BJ (cell line): ENCODE results near the gene ACD. TPM values are rescaled to one million over a fixed set of nuclear protein-coding genes. Genes with fewer than 3 reads are reported as not detected.
A peak's percentile ranks its signal among the peaks of the same experiment; 100 is the strongest.

Experiments used
- CTCF ChIA-PET: fragments of 350-600 bp; formaldehyde crosslinking; extraction: SDS; loops from one replicate; lab custom pipeline; 2021; ENCODE audit warnings: antibody characterized with exemption, inconsistent platforms; lab: Yijun Ruan, JAX
- POLR2A ChIA-PET: fragments of 300-600 bp; sonication (Branson Sonifier 250); formaldehyde crosslinking; extraction: SDS; loops from one replicate; lab custom pipeline; 2021; ENCODE audit warnings: antibody characterized with exemption; lab: Charles Lee
- DNase-seq: peaks from one replicate; pipeline ENCODE4 v3.0.0-alpha.2; 2011; ENCODE audit warnings: low read depth
- H3K27me3 ChIP-seq: 2 replicates; pipeline ENCODE4 v1.6.0; 2011; ENCODE audit warnings: low read length; ENCODE audit not compliant: control insufficient read depth, insufficient read depth
- H3K36me3 ChIP-seq: 2 replicates; pipeline ENCODE4 v1.5.1; 2011; ENCODE audit warnings: low read length; ENCODE audit not compliant: control insufficient read depth, insufficient read depth
- H3K4me3 ChIP-seq: 2 replicates; pipeline ENCODE4 v1.5.1; 2011; ENCODE audit warnings: low read depth, mild to moderate bottlenecking, control low read depth, low read length
- polyA minus RNA-seq: library from RNA; depleted of rRNA, polyadenylated mRNA; stranded (reverse); fragments of >200 nt; gene quantifications from 2 replicates; pipeline ENCODE4 v1.2.3, GENCODE V29; 2011; rRNA and poly(A)+ RNA removed
- polyA plus RNA-seq: library from polyadenylated mRNA; depleted of rRNA; stranded (reverse); fragments of >200 nt; gene quantifications from 2 replicates; pipeline ENCODE4 v1.2.3, GENCODE V29; 2011; rRNA removed
- TF ChIP-seq, protein P1 (sequence below): IDR thresholded peaks from 2 replicates; pipeline ENCODE4 v1.5.1; 2011; ENCODE audit warnings: low read depth, mild to moderate bottlenecking, control low read depth, inconsistent platforms, low read length, moderate library complexity; ENCODE audit not compliant: insufficient read depth

Gene ACD
- polyA plus RNA-seq: 14.1 and 29.5 TPM in 2 replicates
- polyA minus RNA-seq: 14.4 and 17.2 TPM in 2 replicates

DNA sequence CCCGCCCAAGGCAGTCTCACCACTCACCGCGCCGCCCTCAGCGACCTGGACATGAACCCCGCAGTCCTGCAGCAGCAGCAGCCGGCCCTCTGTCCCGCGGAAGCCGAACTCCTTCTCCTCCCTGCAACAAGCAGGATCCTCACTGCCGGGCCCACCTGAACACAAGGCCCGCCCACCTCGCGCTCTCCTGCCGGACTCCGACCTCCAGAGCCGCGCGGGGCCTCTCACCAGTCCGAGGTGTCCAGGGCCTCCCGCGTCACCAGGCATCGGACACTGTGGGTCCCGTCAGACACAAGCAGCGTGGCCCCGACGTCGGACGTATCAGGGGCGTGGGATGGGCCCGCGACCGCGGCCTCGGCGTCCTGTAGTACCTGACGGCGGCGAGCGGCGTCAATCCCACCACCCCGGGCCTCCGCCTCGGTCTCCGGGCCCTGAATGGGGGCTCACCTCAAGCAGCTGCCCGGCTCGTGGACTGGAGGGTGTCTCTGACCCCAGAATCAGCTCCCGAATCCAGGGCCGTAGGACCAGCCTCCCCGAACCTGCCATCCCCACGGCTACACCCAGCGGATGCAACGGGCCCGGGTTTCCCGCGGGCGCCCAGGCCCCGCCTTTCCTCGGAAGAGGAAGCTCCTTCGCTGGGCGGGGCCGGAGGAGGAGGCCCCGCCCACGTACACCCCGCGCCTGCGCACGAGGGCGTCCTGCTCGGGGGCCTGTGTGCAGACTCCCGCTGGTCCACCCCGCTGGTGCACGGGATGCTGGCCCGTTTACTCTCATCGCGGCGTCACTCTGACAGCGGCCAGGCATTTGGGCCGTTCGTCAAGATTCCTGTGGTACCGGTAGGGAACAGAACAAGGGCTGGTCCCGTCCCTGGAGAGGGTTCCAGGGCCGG is at the start of gene ACD:
TSS of gene ACD (minus strand) at position 586 of the 889 bp plus-strand sequence. CDS start at position 546, 40 bp downstream.
- DNase-seq: peak; percentile 49
- Histone ChIP-seq H3K36me3 (peaks cover 15% of the 10 kb centered on the region), H3K4me3 (peak within 1 kb of the TSS; percentile 98), H3K27me3 (no peaks in the 10 kb centered on the region)
- ChIA-PET CTCF (interaction anchor here (0.8 to 4.3 kb wide), 8 partner anchors 12 to 139 kb away, joined by 3 to 24 read pairs (median 4); partner anchors contain the start of gene CARMIL2), POLR2A (interaction anchor here (0.5 to 0.9 kb wide), 4 partner anchors 96 to 165 kb away, joined by 3 read pairs; partner anchors contain the start of genes RANBP10 and TSNAXIP1)
- TF ChIP-seq, protein P1, sequence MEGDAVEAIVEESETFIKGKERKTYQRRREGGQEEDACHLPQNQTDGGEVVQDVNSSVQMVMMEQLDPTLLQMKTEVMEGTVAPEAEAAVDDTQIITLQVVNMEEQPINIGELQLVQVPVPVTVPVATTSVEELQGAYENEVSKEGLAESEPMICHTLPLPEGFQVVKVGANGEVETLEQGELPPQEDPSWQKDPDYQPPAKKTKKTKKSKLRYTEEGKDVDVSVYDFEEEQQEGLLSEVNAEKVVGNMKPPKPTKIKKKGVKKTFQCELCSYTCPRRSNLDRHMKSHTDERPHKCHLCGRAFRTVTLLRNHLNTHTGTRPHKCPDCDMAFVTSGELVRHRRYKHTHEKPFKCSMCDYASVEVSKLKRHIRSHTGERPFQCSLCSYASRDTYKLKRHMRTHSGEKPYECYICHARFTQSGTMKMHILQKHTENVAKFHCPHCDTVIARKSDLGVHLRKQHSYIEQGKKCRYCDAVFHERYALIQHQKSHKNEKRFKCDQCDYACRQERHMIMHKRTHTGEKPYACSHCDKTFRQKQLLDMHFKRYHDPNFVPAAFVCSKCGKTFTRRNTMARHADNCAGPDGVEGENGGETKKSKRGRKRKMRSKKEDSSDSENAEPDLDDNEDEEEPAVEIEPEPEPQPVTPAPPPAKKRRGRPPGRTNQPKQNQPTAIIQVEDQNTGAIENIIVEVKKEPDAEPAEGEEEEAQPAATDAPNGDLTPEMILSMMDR: no peak

DNA sequence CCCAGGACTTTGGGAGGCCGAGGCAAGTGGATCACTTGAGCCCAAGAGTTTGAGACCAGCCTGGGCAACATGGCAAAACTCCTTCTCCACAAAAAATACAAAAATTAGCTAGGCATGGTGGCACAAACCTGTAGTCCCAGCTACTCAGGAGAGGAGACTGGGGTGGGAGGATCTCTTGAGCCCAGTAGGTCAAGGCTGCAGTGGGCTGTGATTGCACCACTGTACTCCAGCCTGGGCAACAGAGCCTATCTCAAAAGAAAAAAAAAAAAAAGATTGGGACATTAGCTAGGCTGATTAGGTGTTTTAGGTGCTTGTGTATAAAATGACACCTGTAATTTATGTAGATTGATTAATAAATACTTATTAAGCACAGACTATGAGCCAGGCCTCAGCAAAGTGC is 49.0 kb upstream of the ACD start:
- Histone ChIP-seq H3K27me3 (no peaks in the 10 kb centered on the region), H3K36me3 (no peaks in the 10 kb centered on the region), H3K4me3 (no peak overlapping the region)
- CTCF ChIA-PET: no interaction called here
- TF ChIP-seq, protein P1: no peak
- no peak for DNase-seq
- POLR2A ChIA-PET: no interaction called here

DNA sequence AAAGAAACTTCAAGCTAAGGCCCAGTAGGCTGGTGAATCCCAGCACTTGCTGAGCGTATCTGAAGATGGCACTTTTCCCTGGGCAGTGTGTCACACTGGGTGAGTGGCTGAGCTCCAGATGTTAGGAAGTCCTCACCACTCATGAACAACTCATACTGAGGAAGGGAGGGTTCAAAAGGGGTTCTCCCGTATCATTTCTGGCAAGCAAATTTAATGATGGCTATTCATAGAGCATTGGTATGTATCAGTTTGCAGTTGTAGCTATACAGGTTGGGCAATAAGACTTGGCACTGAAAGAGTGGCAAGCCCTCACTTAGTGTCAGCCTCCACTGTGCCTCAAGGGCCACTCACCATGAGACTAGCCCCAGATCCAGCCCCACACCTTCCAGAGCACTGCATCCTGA is 48.3 kb upstream of the ACD start:
- Histone ChIP-seq H3K36me3 (no peaks in the 10 kb centered on the region), H3K27me3 (no peaks in the 10 kb centered on the region), H3K4me3 (no peak overlapping the region)
- TF ChIP-seq, protein P1: no peak
- CTCF ChIA-PET: interaction anchor here (0.8 kb wide), 1 partner anchor 108 kb away, joined by 3 read pairs; no protein-coding TSS in a partner anchor
- no peak for DNase-seq
- POLR2A ChIA-PET: no interaction called here

DNA sequence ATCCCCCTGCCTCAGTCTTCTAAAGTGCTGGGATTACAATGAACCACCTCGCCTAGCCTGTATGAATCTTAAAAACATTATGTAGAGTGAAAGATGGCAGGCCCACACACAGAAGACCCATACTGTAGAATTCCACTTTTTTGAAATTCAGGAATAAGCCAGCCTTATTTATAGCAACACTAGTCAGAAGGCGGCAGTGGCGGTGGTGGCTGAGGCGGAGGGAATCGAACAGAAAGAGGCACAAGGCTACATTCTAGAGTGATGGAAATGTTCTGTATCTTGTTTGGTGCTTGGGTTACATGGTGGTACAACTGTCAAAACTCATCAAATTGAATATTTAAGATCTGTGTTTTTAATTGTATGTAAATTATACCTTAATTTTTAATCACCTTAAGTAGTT is 47.7 kb upstream of the ACD start:
- ChIA-PET POLR2A (no interaction called here), CTCF (interaction anchor here (0.8 kb wide), 1 partner anchor 108 kb away, joined by 3 read pairs; no protein-coding TSS in a partner anchor)
- no peaks in the 10 kb centered on the region for H3K36me3 ChIP-seq
- no peak for DNase-seq
- TF ChIP-seq, protein P1: no peak
- H3K27me3 ChIP-seq: no peaks in the 10 kb centered on the region
- no peak overlapping the region for H3K4me3 ChIP-seq

DNA sequence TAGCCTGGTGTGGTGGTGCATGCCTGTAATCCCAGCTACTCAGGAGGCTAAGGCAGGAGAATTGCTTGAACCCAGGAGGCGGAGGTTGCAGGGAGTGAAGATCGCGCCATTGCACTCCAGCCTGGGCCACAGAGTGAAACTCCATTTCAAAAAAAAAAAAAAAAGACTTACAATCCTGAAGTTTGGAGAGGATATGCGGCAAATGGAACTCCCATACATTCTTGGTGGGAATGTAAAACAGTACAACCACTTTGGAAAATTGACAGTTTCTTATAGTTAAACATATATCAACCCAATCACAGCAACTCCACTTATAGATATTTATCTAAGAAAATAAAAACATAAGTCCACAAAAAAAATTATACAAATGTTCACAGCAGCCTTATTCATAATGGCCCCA is 47.1 kb upstream of the ACD start:
- Histone ChIP-seq H3K27me3 (no peaks in the 10 kb centered on the region), H3K36me3 (no peaks in the 10 kb centered on the region), H3K4me3 (no peak overlapping the region)
- TF ChIP-seq, protein P1: no peak
- ChIA-PET CTCF (no interaction called here), POLR2A (no interaction called here)
- no peak for DNase-seq
